Left ventricle myocardium superior (tissue), 1 donor: ENCODE data around the gene LINS1. TPM values are rescaled to one million over a fixed set of nuclear protein-coding genes. Genes with fewer than 3 reads are reported as not detected.

Source experiments
- ATAC-seq: fragments of 200-7000 bp; cut with Tn5 transposase; one replicate; pipeline ENCODE4 v1.9.1; 2020; ENCODE audit warnings: mild to moderate bottlenecking, moderate library complexity
- DNase-seq: peaks from one replicate; pipeline ENCODE4 v3.0.0-alpha.2; 2020
- intact Hi-C: fragments of 100-400 bp; cut with micrococcal nuclease; formaldehyde crosslinking; loops from one replicate; pipeline ENCODE4 v1.11.0; 2022
- total RNA-seq: library from RNA; stranded (reverse); fragmentation: NEBNext Ultra II Directional; extraction: Animal tissue kit (Norgen Biotek cat#: 25700); gene quantifications from one replicate; pipeline ENCODE4 v1.2.1, GENCODE V29; 2021
- donor health status: DM: no; HTN: yes; CAD: no; lungs with severe emphysema.

LINS1 gene
- total RNA-seq, 1 donor from 2014 or later = 7.7 TPM

DNA sequence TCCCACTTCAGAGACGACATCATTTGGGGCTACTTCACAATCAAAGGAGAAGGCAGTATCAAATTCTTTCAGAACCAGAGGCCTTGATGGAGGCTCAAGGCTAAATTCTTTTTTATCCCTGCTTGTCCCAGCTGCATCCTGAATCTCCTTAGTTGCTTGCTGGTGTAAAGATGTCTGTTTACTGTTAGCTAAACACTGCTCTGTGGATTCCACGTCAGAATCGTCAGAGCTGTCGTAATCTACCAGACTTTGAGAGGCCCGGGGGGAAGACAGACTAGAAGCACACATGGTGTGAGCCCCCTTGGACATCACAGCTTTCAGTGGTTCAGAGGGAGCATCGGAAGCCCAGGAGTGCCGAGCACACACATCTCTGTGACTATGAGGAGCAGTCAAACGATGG is 32.6 kb downstream of the LINS1 start:
- intact Hi-C loops = loop anchor here (10.0 kb wide), 1 partner anchor 635 kb away; no protein-coding TSS in a partner anchor
- DNase-seq = no peak
- ATAC-seq = no peak

- DNase-seq (no peak), ATAC-seq (no peak)
- intact Hi-C loops = loop anchor here (10.0 kb wide), 1 partner anchor 632 kb away; no protein-coding TSS in a partner anchor
These were observed 34.9 kb downstream of the LINS1 start for GRCh38 chr15:100566850-100567628.

- ATAC-seq (no peak), DNase-seq (no peak)
- intact Hi-C loops = loop anchor here (10.0 kb wide), 1 partner anchor 631 kb away; no protein-coding TSS in a partner anchor
These were observed 36.4 kb downstream of the LINS1 start for GRCh38 chr15:100565591-100565990.

- ATAC-seq = no peak
- DNase-seq = no peak
- intact Hi-C loops = loop anchor here (10.0 kb wide), 1 partner anchor 626 kb away; no protein-coding TSS in a partner anchor
These were observed 41.7 kb downstream of the LINS1 start for GRCh38 chr15:100560323-100560722.

- ATAC-seq (peak; percentile 43), DNase-seq (no peak)
- intact Hi-C loops = no loop called here
These were observed 42.7 kb downstream of the LINS1 start for GRCh38 chr15:100559330-100559729.

GRCh38 chr15:100558771-100559254 is 43.2 kb downstream of the LINS1 start:
- intact Hi-C loops = no loop called here
- ATAC-seq = no peak
- DNase-seq = no peak

GRCh38 chr15:100553468-100553867 is 48.5 kb downstream of the LINS1 start:
- intact Hi-C loops = no loop called here
- ATAC-seq = no peak

GRCh38 chr15:100547961-100548360 is 54.0 kb downstream of the LINS1 start:
- intact Hi-C loops = no loop called here
- ATAC-seq (no peak), DNase-seq (no peak)

More at GRCh38 chr15:100553468-100553867, 48.5 kb downstream of the LINS1 start:
- no peak for DNase-seq

GRCh38 chr15:100544946-100545345 is 57.0 kb downstream of the LINS1 start:
- no peak for DNase-seq

DNA sequence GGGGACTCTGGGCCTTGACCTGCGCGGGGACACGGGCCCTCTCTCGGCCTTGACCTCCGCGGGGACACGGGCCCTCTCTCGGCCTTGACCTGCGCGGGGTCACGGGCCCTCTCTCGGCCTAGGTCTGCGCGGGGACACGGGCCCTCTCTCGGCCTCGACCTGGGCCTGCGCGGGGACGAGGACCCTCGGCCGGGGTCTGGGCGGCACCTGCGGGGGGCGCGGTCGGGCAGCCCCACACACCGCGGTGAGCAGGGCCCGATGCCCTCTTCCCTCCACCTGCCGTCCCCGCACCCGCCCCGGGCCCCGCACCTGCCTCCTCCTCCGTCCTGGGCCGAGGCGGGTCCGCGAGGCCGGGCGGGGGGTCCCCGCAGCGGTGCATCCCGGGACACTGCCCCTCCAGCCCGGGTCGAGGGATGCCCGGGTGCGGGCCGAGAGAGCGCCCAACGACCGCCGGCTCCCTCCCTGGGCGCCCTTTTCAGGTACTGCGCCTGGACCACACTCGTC is 57.6 kb downstream of the LINS1 start:
- DNase-seq (no peak), ATAC-seq (no peak)
- intact Hi-C loops = no loop called here

More at GRCh38 chr15:100544946-100545345, 57.0 kb downstream of the LINS1 start:
- intact Hi-C loops = no loop called here
- no peak for ATAC-seq

- ATAC-seq (no peak), DNase-seq (no peak)
- intact Hi-C loops = no loop called here
These were observed 59.7 kb downstream of the LINS1 start for GRCh38 chr15:100542290-100542689.

DNA sequence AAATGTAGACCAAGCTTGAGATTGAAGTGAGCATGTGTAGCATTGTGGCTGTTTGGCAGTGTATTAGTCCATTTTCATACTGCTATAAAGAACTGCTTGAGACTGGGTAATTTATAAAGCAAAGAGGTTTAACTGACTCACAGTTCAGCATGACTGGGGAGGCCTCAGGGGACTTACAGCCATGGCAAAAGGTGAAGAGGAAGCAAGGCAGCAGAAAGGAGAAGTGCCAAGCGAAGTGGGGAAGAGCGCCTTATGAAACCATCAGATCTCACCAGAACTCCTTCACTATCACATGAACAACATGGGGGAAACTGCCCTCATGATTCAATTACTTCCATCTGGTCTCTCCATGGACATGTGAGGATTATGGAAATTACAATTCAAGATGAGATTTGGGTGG is 64.7 kb downstream of the LINS1 start:
- DNase-seq (no peak), ATAC-seq (peak; percentile 14)
- intact Hi-C loops = no loop called here

- intact Hi-C loops = no loop called here
- ATAC-seq (no peak), DNase-seq (no peak)
These were observed 65.3 kb downstream of the LINS1 start for GRCh38 chr15:100536733-100537132.

DNA sequence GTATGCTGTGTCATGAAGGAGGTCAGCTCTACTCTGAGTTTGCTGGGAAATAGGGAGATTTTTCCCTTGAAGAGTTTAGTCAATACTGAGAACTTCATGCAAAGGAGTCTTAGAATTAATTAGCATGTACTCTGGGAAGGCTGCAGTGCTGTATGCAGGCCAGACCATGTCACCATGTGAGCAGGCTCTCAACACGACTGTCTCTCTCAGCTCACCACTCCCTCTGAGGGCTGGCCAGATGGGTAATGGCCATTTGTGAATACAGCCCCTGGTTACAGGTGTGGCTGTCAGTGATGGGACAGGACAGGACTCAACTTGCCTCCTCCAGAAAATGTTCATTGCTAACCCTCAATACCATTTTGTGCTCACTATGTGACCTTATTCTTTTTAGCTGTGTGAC is 68.1 kb downstream of the LINS1 start:
- ATAC-seq (no peak), DNase-seq (no peak)
- intact Hi-C loops = no loop called here

- ATAC-seq (no peak), DNase-seq (no peak)
- intact Hi-C loops = no loop called here
These were observed 70.1 kb downstream of the LINS1 start for GRCh38 chr15:100531823-100532327.

DNA sequence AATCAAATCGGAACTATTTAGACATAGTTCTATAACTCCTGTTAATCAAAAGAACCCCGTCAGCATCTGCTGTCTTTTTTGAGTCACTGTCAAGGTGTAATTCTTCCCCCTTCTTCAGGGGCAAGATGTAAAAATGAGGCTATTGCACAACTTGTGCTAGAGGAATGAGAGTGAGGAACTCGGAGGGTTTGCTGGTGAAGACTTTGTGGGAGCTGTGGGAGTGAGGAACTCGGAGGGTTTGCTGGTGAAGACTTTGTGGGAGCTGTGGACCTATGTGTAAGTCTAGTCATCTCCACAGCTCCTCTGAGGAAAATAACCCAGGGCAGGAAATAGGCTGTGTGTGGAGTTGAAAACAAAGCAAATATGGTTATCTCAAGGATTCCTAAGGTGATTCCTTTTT is 70.8 kb downstream of the LINS1 start:
- intact Hi-C loops = no loop called here
- ATAC-seq (no peak), DNase-seq (no peak)

DNA sequence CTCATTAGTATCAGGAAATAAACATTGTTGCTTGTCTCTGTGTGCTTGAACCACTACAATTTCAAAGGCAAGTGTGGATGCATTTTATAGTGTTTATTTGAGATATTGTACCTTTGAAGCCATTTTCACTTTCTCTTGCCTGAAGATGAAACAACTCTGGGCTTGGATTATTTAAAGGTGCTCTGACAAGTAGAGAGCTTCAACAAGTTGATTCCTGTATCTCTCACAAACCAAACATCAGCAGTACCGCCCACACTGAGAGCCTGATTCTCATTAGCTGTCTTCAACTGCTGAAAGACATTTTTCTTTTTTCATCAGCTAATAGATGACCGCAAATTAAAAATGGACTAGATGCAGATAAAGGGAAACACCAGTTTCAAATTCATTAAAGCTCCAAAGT is 72.4 kb downstream of the LINS1 start:
- DNase-seq (no peak), ATAC-seq (no peak)
- intact Hi-C loops = no loop called here

GRCh38 chr15:100528833-100529428 is 73.1 kb downstream of the LINS1 start, which contains the start of gene CERS3:
TSS of gene CERS3 (minus strand) at chr15:100528950. CDS start at chr15:100501849, 27,101 bp downstream.
- intact Hi-C loops = no loop called here
- no peak for DNase-seq
- ATAC-seq = no peak

DNA sequence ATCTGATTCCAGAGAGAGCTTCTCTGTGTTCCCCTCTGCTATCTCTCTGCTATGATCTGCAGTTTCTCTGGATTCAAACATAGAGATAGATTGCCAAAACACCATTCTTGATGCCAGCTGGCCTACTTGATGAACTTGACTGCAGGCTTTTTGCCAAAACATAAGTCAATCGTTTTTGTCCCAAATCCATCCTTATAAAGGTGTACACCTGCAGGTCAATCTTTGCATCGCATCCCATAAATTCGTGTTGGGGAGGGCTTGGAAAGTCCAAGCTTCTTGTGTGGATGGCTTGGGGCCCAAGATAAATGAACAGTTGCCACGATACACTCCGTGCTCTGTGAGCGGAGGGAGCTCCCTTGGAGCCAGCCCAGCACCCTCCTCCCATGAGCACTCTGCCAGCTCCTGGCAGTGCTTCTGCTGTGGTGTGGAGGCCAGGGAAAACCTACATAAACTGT is 75.9 kb downstream of the LINS1 start:
- ATAC-seq (peak; percentile 96), DNase-seq (peak; percentile 73)
- intact Hi-C loops = no loop called here

GRCh38 chr15:100525436-100525835 is 76.5 kb downstream of the LINS1 start:
- intact Hi-C loops = no loop called here

More at GRCh38 chr15:100525436-100525835, 76.5 kb downstream of the LINS1 start:
- DNase-seq (no peak), ATAC-seq (no peak)
